Smooth muscle cell (in vitro differentiated cells): ENCODE results near the gene RASGRP4. TPM values are rescaled to one million over a fixed set of nuclear protein-coding genes. Genes with fewer than 3 reads are reported as not detected.

Source experiments
- DNase-seq: peaks from one replicate; lab custom pipeline; 2025; ENCODE audit not compliant: unreplicated experiment; lab: John Stamatoyannopoulos, UW
- H2AFZ ChIP-seq: fragments of 200-600 bp; sonication (generic); 2 replicates; pipeline ENCODE4 v1.6.0; 2016; ENCODE audit warnings: antibody characterized with exemption, low read depth, mild to moderate bottlenecking
- H3F3A ChIP-seq: fragments of 200-600 bp; sonication (generic); 2 replicates; pipeline ENCODE4 v1.6.0; 2017; ENCODE audit warnings: antibody characterized with exemption, low read depth
- H3K27ac ChIP-seq: fragments of 200-600 bp; sonication (generic); 2 replicates; pipeline ENCODE4 v1.5.1; 2016; ENCODE audit warnings: low read depth, mild to moderate bottlenecking
- H3K27me3 ChIP-seq: fragments of 200-600 bp; sonication (generic); 2 replicates; pipeline ENCODE4 v1.6.1; 2016; ENCODE audit warnings: low read depth, mild to moderate bottlenecking
- H3K36me3 ChIP-seq: fragments of 200-600 bp; sonication (generic); 2 replicates; pipeline ENCODE4 v1.5.1; 2016; ENCODE audit warnings: low read depth
- H3K4me1 ChIP-seq: fragments of 200-600 bp; sonication (generic); 2 replicates; pipeline ENCODE4 v1.5.1; 2016; ENCODE audit warnings: low read depth
- H3K4me2 ChIP-seq: fragments of 200-600 bp; sonication (generic); 2 replicates; pipeline ENCODE4 v1.6.0; 2016; ENCODE audit warnings: mild to moderate bottlenecking
- H3K4me3 ChIP-seq: fragments of 200-600 bp; sonication (generic); 2 replicates; pipeline ENCODE4 v1.5.1; 2016; ENCODE audit warnings: mild to moderate bottlenecking
- H3K79me2 ChIP-seq: fragments of 200-600 bp; sonication (generic); 2 replicates; pipeline ENCODE4 v1.6.0; 2016; ENCODE audit warnings: low read depth, mild to moderate bottlenecking
- H3K9ac ChIP-seq: fragments of 200-600 bp; sonication (generic); 2 replicates; pipeline ENCODE4 v1.6.0; 2016; ENCODE audit warnings: low read depth
- H3K9me3 ChIP-seq: fragments of 200-600 bp; sonication (generic); replicated peaks from 2 replicates; pipeline ENCODE4 v1.5.1; 2016; ENCODE audit warnings: low read depth
- H4K20me1 ChIP-seq: fragments of 200-600 bp; sonication (generic); 2 replicates; pipeline ENCODE4 v1.6.0; 2016; ENCODE audit warnings: low read depth
- CTCF ChIP-seq: fragments of 200-600 bp; sonication (generic); IDR thresholded peaks from 2 replicates; pipeline ENCODE4 v1.5.1; 2017; ENCODE audit warnings: borderline replicate concordance, mild to moderate bottlenecking, antibody characterized with exemption; ENCODE audit not compliant: insufficient read depth, poor library complexity, severe bottlenecking
- WGBS: methylation state at CpG from one replicate; pipeline ENCODE4 v1.1.7; 2016; ENCODE audit warnings: low lambda C conversion rate; 5-methylcytosine and 5-hydroxymethylcytosine counted together
- polyA plus RNA-seq: library from polyadenylated mRNA; unstranded; fragments of >200 nt; fragmentation: Nextera tagmentation; extraction: Ambion mirVana; gene quantifications from 2 replicates; pipeline ENCODE4 v1.2.1, GENCODE V29; 2016
- total RNA-seq: library from RNA; depleted of rRNA; stranded (reverse); fragments of >200 nt; gene quantifications from 2 replicates; pipeline ENCODE4 v1.2.3, GENCODE V29; 2014

RASGRP4 gene
- total and polyA plus RNA-seq, 2 experiments from 2014 or later = not detected

- Histone ChIP-seq H3F3A (no peaks in the 10 kb centered on the region), H3K79me2 (no peaks in the 10 kb centered on the region), H3K4me3 (no peak overlapping the region), H2AFZ (no peak overlapping the region), H3K27me3 (no peaks in the 10 kb centered on the region), H4K20me1 (no peaks in the 10 kb centered on the region), H3K27ac (no peak overlapping the region), H3K36me3 (no peaks in the 10 kb centered on the region), H3K4me1 (no peaks in the 10 kb centered on the region), H3K9me3 (no peaks in the 10 kb centered on the region), H3K4me2 (no peak overlapping the region), H3K9ac (no peak overlapping the region)
- WGBS = 97% methylated on average over 9 of the region's 9 CpGs
- DNase-seq = no peak
- no peak for TF ChIP-seq CTCF
These were observed 22.2 kb upstream of the RASGRP4 start for GRCh38 chr19:38448225-38448624.

DNA sequence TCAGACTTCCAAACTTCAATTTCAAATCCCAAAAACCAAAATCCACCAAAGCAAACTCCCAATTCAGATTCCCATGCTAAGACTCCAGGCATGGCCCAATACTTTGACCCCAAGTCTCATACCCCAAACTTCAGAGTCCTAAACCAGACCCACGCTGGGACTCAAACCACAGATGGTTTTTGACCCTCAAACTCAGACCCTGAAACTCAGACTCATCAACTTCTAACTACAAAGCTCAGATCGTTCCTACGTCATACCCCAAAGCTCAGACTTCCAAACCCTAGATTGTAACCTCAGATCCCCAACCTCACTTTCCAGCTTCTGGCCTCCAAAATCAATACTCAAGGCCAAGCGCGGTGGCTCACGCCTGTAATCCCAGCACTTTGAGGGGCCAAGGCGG, 19.3 kb upstream of the RASGRP4 start:
- Histone ChIP-seq H3K9me3 (no peaks in the 10 kb centered on the region), H3K9ac (no peak overlapping the region), H3K4me2 (no peak overlapping the region), H2AFZ (no peak overlapping the region), H3K27ac (no peak overlapping the region), H3K4me1 (no peaks in the 10 kb centered on the region), H3K79me2 (no peaks in the 10 kb centered on the region), H4K20me1 (no peaks in the 10 kb centered on the region), H3K36me3 (no peaks in the 10 kb centered on the region), H3K4me3 (no peak overlapping the region), H3K27me3 (no peaks in the 10 kb centered on the region), H3F3A (no peaks in the 10 kb centered on the region)
- WGBS = 97% methylated on average over 7 of the region's 7 CpGs
- DNase-seq = no peak
- no peak for TF ChIP-seq CTCF

GRCh38 chr19:38444026-38444425, 18.0 kb upstream of the RASGRP4 start:
- Histone ChIP-seq H3K4me3 (no peak overlapping the region), H3K9ac (no peak overlapping the region), H3K9me3 (no peaks in the 10 kb centered on the region), H3K4me1 (no peaks in the 10 kb centered on the region), H3K79me2 (no peaks in the 10 kb centered on the region), H3K27ac (no peak overlapping the region), H3F3A (no peaks in the 10 kb centered on the region), H3K36me3 (no peaks in the 10 kb centered on the region), H3K4me2 (no peak overlapping the region), H3K27me3 (no peaks in the 10 kb centered on the region), H4K20me1 (no peaks in the 10 kb centered on the region), H2AFZ (no peak overlapping the region)
- 81% methylated on average over 6 of the region's 7 CpGs for WGBS
- DNase-seq = no peak
- no peak for TF ChIP-seq CTCF

- no peak overlapping the region for H3K27ac ChIP-seq
- DNase-seq = no peak
- no peak overlapping the region for H2AFZ ChIP-seq
- WGBS = 92% methylated on average over 15 of the region's 15 CpGs
- no peaks in the 10 kb centered on the region for H3F3A ChIP-seq
- TF ChIP-seq CTCF = no peak
- no peak overlapping the region for H3K4me2 ChIP-seq
- H3K9ac ChIP-seq = no peak overlapping the region
- no peaks in the 10 kb centered on the region for H3K9me3 ChIP-seq
- H3K4me3 ChIP-seq = no peak overlapping the region
- no peaks in the 10 kb centered on the region for H3K27me3 ChIP-seq
- H4K20me1 ChIP-seq = no peaks in the 10 kb centered on the region
- no peaks in the 10 kb centered on the region for H3K4me1 ChIP-seq
- no peaks in the 10 kb centered on the region for H3K36me3 ChIP-seq
- H3K79me2 ChIP-seq = no peaks in the 10 kb centered on the region
These were observed 17.5 kb upstream of the RASGRP4 start for GRCh38 chr19:38443458-38443999.
